Stimulated activated CD8-positive, alpha-beta memory T cell treated with anti-CD3 and anti-CD28 coated beads, Interleukin-7, amount 100 ng/mL, for 1 hour (primary cell): ENCODE measurements around the gene THAP10.
"Not testable (repeated sequence)": the region's sequence is repeated elsewhere in the genome, so short reads cannot be mapped to it uniquely, and the experiment has no call there.

ENCODE experiments used
- DNase-seq, 2 donors: peaks; one replicate each; pipeline ENCODE4 v3.0.0-alpha.2; 2020; ENCODE audit warnings: low read depth in 2 of 2

Gene THAP10

DNA sequence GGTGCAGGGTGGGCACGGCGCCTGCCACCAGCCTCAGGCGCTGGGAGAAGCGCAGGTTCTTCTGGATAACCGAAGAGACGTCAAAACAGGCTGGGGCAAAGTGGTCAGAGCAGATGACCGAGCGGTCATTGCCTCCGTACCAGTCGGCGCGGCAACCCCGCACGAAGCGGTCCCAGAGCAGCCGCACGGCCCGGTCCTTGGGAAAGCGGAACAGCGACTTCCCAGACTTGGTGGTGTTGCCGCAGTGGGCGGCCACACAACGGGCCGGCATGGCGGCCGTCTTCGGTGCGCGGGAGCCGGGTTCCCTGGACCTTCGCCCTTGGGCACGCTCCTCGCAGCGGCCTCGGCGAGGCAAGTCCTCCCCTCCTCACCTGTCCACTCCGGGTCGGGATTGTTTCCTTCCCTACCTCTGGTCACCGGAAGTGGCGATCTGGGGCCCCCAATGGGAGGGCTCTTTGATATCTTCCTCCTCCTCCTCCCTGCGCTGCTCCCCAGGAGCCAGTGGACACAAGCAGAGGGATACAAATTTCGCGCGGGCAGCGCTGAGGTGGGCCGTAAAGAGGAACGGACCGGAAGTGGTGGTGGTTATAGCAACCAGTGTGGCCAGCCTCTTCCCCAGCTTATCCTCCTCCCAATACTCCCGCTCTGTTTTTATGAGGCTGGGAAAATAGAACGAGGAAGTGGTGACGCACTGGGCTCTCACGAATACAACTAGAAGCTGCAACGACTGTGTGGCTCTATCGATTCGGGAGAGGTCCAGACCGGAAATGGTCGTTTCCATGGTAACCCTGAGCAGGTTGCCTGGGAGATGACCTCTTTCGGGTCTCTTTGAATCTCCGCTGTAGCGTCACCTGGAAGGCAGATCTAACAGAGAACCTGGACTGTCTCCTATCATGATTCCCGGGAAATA lies at the start of gene THAP10, which contains the start of gene LRRC49:
TSS of gene THAP10 (minus strand) at position 432 of the 910 bp plus-strand sequence. CDS start at position 271, 161 bp downstream.
TSS of gene LRRC49 (plus strand) at position 825 of the 910 bp plus-strand sequence. CDS start at position 894, 69 bp downstream.
- no peak for DNase-seq

DNA sequence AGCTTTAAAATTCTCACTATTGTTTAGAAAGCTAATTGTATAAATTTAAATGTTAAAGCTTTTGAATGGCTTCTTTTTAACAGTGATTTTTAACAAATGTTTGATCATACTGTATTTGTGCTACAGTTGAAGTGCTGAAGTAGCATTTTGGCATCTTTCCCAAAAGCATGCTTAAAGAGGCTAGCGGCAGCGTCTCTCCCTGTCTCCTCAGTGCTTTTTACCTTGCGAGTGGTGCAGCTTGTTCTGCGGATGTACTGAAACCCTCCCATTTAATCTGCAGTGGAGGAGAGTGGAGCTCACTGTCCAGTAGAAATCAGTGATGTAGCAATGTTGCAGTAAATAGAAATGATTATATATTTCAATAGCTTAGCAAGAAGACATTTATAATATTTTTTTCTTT lies 44.1 kb upstream of the THAP10 start:
- no peak for DNase-seq

DNA sequence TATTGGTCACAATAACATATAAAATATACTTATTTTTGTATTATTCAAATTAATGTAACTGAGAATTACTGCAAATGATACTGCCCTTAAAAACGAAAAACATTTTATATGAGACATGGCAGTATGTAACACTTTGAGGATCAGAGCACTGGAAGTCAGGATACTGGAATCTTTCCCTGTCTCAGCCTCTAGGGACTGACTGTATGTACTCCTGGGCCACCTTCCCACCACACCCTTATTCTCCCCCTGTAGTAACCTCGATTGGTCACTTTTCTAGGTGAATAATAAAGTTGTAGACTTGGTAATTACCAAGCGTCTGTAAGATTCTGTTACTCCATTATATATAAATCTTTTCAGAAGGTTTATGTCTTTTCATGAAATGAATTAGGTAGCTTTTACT lies 43.4 kb upstream of the THAP10 start:
- no peak for DNase-seq

DNA sequence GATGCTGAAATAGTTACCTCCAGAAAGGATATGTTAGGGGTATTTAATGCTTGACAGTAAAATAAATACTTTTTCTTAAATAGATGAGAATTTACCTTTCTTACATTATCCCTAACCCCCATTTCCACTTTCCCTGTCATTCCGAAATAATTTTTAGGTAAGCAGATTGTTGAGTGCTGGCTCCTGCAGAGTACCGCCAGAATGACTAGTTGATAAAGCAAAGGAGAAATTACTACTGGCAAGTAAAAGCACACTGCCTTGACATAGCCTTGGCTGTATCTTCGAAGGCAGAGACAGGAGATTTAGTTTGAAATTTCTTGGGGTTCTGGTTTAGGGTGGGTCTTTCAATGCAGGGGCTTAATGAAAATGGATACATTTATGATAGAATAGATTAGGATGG lies 41.2 kb upstream of the THAP10 start:
- no peak for DNase-seq

DNA sequence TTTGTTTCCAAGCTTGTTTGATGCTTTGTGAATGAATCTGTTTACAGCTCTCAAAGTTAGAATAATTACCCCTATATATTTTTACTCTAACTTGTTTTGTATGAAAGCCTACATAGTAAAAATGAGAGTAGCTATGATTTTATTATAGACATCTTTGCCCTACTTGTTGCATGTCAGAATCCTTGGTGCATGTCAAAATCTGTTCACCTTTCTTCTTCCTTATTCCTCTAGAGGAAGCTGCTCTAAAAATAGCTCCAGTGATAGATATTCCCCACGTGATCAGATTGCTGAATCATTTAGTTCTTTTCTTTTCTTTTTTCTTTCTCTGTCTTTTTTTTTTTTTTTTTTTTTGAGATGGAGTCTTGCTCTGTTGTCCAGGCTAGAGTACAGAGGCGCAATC lies 40.2 kb upstream of the THAP10 start:
- DNase-seq, result no peak

DNA sequence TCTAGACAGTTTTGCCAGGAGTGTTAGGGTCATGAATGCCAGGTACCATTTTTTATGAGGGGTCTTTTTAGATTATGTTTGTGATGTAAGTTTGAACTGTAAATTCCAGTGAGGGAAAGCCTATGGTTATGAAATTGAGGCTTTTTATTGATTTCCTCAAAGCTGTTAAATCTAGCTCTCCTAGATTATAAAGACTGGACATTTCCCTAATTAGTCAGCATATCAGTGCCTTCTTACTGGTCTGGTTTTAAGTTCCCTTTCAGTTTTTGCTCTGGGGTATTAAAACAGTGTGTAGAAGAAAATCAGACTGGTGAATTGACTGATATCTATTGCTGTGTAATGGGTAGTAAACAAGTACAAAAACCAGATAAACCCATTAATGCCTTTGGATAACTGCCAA lies 39.6 kb upstream of the THAP10 start:
- DNase-seq, result no peak

DNA sequence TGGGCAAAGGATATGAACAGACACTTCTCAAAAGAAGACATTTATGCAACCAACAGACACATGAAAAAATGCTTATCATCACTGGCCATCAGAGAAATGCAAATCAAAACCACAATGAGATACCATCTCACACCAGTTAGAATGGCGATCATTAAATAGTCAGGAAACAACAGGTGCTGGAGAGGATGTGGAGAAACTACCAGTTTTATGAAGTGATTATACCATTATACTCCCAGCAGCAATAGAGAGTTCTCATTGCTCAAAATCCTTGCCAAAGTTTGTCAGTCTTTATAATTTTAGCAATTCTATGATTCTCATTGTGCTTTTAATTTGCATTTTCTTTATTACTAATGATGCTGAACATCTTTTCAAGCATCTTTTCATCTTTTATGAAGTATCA lies 34.7 kb upstream of the THAP10 start:
- not testable (repeated sequence) for DNase-seq

DNA sequence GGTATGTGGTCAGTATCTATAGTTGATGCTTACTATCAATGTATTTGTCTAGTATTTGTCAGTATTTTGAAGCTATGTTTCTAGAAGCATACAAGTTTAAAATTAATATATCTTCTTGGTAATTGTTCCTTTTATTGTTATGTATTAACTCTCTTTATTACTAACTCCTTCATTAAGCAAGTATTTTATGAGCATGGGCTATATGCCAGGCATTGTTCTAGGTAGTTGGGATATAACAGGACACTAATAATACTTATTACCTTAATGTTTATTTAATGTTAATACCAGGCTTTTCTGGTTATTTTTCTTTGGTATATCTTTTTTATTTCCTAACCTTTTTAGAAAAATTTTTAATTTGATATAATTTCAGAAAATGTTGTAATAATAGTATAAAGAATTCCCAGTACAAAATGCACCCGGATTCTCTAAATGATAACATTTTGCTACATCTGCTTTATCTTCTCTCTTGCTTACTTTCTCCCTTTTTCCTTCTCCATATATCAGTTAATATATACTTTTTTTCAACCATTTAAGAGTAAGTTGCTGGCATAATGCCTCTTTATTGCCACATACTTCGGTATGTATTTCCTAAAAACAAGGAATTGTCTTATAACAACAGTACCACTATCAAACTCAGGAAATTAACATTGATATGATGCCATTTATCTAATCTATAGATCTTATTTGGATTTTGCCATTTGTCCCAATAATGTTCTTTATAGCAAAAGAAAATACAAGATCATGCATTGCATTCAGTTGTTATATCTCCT lies 31.3 kb upstream of the THAP10 start:
- no peak for DNase-seq

DNA sequence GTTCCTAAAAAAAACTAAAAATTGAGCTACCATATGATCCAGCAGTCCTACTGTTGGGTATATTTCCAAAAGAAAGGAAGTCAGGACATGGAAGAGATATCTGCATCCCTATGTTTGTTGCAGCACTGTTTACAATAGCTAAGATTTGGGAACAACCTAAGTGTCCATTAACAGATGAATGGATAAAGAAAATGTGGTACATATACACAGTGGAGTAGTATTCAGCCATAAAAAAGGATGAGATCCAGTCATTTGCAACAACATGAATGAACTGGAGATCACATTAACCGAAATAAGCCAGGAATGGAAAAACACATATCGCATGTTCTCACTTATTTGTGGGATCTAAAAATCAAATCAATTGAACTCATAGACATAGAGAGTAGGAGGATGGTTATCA lies 29.9 kb upstream of the THAP10 start:
- DNase-seq, result no peak

DNA sequence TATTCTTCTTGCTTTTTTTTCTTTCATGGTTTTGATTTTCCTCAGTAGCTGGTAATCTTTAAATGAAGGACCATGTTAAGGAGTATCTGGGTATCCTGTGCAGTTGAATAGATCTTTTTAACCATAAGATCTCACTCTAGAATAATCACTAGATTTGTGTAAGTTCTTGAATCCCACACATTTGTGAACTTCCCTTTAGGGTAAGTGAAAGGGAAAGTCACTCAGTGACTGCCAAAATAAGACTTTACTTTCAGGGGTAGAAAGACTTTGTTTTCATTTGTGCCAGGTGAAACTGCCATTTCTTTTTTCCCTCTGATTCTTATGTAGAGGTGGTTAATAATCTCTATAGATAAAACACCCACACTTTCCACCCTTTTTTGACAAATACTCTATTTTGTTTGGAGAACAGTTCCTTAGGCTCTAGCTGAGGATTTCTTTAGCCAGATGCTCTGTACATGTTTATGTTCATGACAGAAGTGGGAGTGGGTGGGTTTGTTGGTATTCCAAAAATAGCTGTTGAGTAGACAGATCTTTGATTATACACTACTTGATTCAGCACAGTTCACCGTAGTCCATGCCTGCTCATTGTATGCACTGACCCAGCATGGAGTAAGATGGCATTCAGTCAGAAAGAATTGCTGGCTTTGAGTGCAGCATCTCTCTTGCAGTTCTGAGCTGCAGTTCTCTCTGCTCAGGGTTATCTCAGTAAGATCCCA lies 28.9 kb upstream of the THAP10 start:
- DNase-seq, result no peak

DNA sequence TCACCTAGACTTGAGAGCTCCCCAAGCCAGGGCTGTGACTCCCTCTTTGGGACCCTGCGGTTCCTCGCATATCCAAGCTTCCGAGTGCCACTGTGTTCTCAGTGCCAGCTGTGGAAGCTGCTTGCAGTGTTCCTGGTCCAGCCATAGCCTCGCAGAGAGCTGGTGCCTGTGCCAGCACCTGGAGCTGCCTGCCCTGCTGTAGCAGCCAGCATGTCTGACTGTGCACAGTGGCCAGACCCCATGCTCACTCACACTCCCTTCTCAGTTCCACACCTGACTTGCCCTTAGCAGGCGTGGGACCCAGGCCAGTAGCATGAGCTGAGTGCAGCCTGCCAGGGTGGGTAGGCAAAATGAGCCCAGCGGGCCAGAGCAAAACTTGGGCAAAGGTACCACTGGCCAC lies 25.7 kb upstream of the THAP10 start:
- DNase-seq, result no peak

DNA sequence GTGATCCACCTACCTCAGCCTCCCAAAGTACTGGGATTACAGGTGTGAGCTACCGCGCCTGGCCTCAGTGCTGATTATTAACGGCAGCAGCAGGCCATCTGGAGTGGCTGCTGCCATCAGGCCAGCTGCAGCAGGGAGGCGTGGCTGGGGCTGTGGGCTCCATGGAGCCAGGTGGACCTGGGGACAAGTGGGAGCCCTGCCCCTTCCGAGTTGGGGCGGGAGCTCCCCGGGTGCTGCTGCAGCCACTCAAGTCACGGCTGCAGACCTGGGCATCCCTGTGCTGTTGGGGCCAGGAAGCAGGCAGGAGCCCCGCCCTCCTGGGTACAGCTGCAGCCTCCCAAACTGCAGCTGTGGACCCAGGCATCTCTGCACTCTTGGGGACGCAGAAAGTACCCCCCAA lies 24.3 kb upstream of the THAP10 start:
- DNase-seq, result no peak

DNA sequence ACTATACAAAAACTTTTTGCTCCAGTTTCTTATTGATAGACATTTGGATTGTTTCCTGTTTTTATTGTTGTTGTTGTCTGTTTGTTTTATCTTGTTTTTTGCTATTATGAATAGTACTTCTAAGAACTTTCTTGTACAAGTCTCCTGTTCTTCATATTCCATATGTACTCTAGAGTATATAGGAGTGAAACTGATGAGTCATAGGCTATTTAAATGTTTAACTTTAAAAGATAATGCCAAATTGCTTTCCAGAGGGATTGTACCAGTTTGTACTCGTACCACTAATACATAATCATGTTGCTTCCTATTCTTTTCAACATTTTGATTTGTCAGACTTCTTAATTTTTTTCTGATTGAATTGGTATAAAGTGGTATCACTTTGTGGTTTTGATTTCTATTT lies 20.0 kb upstream of the THAP10 start:
- DNase-seq, result no peak

DNA sequence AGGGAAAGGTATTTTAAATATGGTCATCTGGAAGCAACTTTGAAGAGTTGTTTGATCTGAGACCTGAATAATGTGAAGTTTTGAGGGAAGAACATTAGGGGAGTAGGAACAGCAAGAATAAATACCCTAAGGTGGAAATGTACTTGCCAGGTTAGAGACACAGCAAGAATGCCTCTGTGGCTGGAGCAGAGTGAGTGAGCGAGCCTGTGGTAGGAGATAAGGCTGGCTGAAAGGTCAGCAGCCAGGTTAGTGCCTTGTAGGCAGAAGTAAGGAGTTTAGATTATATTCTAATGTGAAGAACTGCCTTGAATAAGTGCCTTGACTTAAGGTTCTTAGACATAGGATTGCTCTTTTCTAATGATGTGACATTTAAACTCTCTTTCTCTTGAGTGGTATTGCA lies 18.7 kb upstream of the THAP10 start:
- no peak for DNase-seq

DNA sequence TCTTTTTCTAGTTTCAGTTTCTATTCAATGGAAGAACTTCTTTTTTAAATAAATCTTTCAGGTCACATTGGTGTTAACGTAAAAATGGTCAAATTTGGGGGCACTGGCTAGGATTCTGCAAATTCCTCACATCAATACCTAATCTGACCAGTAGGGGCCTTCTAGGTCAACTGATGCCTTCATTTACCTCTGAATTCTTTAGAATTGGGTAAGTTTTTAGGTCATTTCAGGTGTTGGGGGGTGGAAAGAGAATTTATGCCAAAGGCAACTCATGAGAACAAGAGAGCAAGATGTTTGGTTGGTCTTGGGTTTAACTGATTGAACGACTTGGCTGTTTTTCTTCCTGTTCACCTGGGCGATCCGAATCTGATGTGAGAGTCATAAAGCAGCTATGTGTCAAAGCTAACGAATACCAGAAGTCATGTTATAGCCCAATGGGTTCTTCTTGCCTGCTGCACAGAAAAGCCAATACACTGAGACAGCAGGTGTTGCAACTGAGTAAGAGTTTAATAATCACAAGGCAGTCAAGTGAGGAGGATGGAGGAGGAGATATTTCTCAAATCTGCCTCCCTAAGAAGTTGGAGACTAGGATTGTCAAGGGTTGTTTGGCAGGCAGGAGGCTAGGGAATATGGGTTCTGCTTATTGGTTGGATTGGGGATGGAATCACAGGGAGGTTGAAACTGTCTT lies 15.7 kb upstream of the THAP10 start:
- no peak for DNase-seq

DNA sequence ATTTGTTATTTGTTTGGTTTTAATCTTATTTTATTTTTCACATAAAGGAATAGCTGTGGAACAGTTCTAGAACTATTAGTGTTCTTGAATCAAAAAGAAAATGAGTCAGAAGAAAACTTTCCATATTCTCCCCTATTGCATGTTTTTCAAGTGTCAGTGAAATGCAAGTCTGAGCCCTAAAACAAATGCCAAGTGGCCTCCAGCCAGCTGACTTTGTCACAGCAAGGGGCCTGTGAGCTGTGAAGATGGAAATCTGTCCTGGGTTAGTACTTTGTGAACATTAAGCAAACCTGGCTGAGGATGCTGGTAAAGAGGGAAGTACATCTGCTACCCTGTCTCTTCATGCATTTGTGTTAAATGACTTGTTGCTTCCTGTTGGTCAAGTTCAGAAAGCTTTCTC lies 14.6 kb upstream of the THAP10 start:
- no peak for DNase-seq

DNA sequence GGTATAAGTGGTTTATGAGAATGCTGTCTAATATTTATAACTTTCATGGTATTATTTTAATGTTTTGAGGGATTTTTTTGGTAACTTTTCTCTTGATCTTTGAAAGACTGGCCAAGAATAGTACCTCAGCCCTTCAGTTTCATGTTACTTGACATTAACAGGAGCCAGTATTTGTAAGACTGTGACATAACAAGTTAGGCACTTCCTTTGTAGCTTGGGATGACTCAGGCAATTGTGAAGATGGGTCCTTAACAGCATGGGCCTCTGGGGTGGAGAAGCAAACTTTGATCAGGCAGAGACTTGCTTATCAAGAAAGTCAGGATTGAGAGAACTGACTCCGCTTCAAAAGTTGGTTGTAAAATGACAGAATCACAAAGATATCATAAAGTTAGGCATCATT lies 9.9 kb upstream of the THAP10 start:
- DNase-seq, result no peak

DNA sequence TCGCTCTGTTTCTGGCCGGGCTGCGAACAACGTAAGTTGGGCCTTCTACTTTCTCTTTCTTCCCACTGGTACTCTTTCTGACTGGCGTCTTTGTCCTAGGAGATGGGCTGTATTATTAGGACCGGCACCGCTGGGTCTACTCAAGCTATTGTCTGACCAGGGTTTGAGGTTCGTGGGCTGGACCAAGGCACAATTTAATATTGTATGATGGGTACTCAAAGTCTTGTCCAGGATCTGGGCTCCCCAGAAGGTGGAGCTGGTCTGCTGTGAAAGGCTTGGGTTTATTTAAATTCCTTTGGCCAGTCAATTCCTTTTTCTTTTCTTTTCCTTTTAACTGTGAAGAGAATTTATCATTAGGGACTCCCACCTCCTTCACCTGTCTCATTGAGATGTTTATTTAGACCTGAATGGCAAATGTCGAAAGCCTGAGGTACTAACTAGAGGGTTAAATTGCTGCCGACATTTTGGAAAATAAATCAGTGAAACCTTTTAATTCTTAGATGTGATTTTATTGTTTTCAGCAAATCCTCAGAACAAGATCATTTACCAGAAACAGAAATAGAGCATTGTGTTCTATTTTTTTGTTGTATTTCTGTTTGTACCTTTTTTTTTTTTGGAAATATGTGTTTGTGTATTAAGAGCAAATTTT lies 803 bp upstream of the THAP10 start:
- DNase-seq, result no peak

DNA sequence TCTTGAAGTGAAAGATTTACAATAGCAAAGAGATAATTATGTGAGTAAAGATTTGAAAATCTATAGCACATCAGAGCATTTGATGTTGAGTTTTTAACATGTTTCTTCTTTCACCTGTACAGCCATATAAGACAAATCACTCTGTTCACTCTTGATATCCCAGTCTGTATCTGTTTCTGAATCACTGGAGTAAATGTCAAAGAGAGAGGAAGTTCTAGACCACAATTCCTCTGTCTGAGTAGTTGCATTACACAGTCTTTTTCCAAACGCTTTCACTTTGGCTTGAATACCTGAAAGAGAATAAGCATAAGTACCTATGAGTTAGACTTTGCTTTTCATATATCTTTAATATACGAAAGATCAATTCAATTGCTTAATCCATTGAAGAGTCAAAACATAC lies 9.9 kb downstream of the THAP10 start:
- no peak for DNase-seq

DNA sequence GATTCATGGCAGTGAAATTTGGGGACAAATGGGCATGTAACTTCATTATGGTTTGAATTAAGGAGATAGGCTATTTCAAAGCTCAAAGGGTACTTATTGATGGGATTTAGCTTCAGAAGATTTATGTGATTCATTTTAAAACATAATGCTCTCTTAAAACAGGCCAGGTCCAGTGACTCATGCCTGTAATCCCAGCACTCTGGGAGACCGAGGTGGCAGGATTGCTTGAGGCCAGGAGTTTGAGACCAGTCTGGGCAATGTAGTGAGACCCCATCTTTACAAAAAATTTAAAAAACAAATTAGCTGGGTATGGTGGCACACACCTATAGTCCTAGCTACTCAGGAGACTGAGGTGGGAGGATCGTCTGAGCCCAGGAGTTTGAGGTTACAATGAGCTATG lies 11.5 kb downstream of the THAP10 start:
- no peak for DNase-seq

DNA sequence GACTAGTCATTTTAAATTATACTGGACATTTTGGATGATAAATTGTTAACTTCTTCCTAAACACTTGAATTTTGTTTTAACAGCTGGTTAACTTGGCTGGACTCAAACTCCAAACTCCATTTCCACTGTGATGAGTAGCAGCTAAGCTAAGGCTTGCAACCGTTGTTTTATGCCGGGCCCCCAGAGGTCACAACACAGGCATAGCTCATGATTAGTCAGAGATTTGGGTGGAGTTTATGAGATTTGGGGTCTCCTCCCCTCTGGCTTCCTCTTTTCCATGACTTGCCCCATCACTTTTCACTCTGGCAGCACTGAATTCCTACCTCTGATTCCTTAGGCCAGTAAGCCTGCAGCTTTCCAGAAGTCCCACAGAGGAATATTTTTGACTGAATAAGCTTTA lies 12.8 kb downstream of the THAP10 start:
- no peak for DNase-seq
